ENCODE results near the gene MAGI2. TPM values are rescaled to one million over a fixed set of nuclear protein-coding genes. Genes with fewer than 3 reads are reported as not detected.
A peak's percentile ranks its signal among the peaks of the same experiment; 100 is the strongest.

MAGI2 gene
- total RNA-seq, 6 experiments from 2014 or later: 7.1 to 9.8 (median 8.5) TPM

- H3K27me3 Mint-ChIP-seq (ENCODE audit: insufficient read depth): no peaks in the 10 kb centered on the region
Measured at GRCh38 chr7:78489476-78490240, 963.8 kb downstream of the MAGI2 start.

GRCh38 chr7:78487464-78487863, 966.0 kb downstream of the MAGI2 start:
- Mint-ChIP-seq H3K27me3 (ENCODE audit: insufficient read depth) (no peaks in the 10 kb centered on the region), H3K27ac (no peak overlapping the region), H3K9me3 (no peaks in the 10 kb centered on the region), H3K4me3 (no peak overlapping the region), H3K4me1 (ENCODE audit: low read depth) (peaks cover 11% of the 10 kb centered on the region), H3K36me3 (ENCODE audit: low read depth) (peaks cover 11% of the 10 kb centered on the region)
- no peak for DNase-seq
- TF ChIP-seq CTCF (IDR thresholded peaks at IDR 0.05): no peak

More at GRCh38 chr7:78489476-78490240, 963.8 kb downstream of the MAGI2 start:
- no peak for TF ChIP-seq CTCF (IDR thresholded peaks at IDR 0.05)
- H3K27ac Mint-ChIP-seq: no peak overlapping the region
- H3K9me3 Mint-ChIP-seq: no peaks in the 10 kb centered on the region
- peaks cover 11% of the 10 kb centered on the region for H3K36me3 Mint-ChIP-seq (ENCODE audit: low read depth)
- H3K4me3 Mint-ChIP-seq: peak overlapping the region; percentile 54; the same call in 1 of the 2 replicates
- no peak for DNase-seq
- peaks cover 11% of the 10 kb centered on the region for H3K4me1 Mint-ChIP-seq (ENCODE audit: low read depth)

- DNase-seq: peak; percentile 36
- H3K4me1 Mint-ChIP-seq (ENCODE audit: low read depth): peaks cover 41% of the 10 kb centered on the region
- no peaks in the 10 kb centered on the region for H3K36me3 Mint-ChIP-seq (ENCODE audit: low read depth)
- no peak overlapping the region for H3K4me3 Mint-ChIP-seq
- no peaks in the 10 kb centered on the region for H3K27me3 Mint-ChIP-seq (ENCODE audit: insufficient read depth)
- no peak for TF ChIP-seq CTCF (IDR thresholded peaks at IDR 0.05)
- no peaks in the 10 kb centered on the region for H3K9me3 Mint-ChIP-seq
- H3K27ac Mint-ChIP-seq: peak overlapping the region; percentile 34; the same call in 1 of the 2 replicates
Measured at GRCh38 chr7:78479348-78479747, 974.1 kb downstream of the MAGI2 start.

GRCh38 chr7:78476851-78477405, 976.5 kb downstream of the MAGI2 start:
- Mint-ChIP-seq H3K27me3 (ENCODE audit: insufficient read depth) (no peaks in the 10 kb centered on the region), H3K36me3 (ENCODE audit: low read depth) (no peaks in the 10 kb centered on the region), H3K4me1 (ENCODE audit: low read depth) (peaks cover 66% of the 10 kb centered on the region), H3K4me3 (no peak overlapping the region), H3K9me3 (no peaks in the 10 kb centered on the region), H3K27ac (no peak overlapping the region)
- DNase-seq: no peak
- no peak for TF ChIP-seq CTCF (IDR thresholded peaks at IDR 0.05)

GRCh38 chr7:78473571-78474301, 979.7 kb downstream of the MAGI2 start:
- H3K4me1 Mint-ChIP-seq (ENCODE audit: low read depth): peaks cover 73% of the 10 kb centered on the region
- TF ChIP-seq CTCF (IDR thresholded peaks at IDR 0.05): no peak
- no peaks in the 10 kb centered on the region for H3K36me3 Mint-ChIP-seq (ENCODE audit: low read depth)
- H3K4me3 Mint-ChIP-seq: peak overlapping the region; percentile 40
- no peaks in the 10 kb centered on the region for H3K27me3 Mint-ChIP-seq (ENCODE audit: insufficient read depth)
- no peaks in the 10 kb centered on the region for H3K9me3 Mint-ChIP-seq
- peak overlapping the region; percentile 70 for H3K27ac Mint-ChIP-seq
- peak; percentile 48 for DNase-seq

Measured in HFFc6 (cell line).